K562 (cell line): ENCODE results near the gene SYT17. TPM values are rescaled to one million over a fixed set of nuclear protein-coding genes. Genes with fewer than 3 reads are reported as not detected.

Experiments
- ATAC-seq: fragments of 200-7000 bp; cut with Tn5 transposase; 3 replicates; pipeline ENCODE4 v1.9.1; 2020; ENCODE audit warnings: moderate library complexity
- BruUV-seq: library from RNA; stranded (reverse); fragments of 400-500 nt; replicated peaks from 2 replicates; lab custom pipeline; 2021; lab: Mats Ljungman, UMichigan
- CTCF ChIA-PET: fragments of 300-600 bp; formaldehyde crosslinking; extraction: SDS; loops from one replicate; lab custom pipeline; 2021; ENCODE audit warnings: low intra/inter-chr PET ratio; lab: Yijun Ruan, JAX
- POLR2A ChIA-PET: fragments of 300-600, 350-650 bp; sonication (Branson Sonifier 250); formaldehyde crosslinking; extraction: SDS; loops from one replicate; lab custom pipeline; 2021; ENCODE audit warnings: antibody characterized with exemption, inconsistent platforms; lab: Yijun Ruan, JAX
- DNase-seq, 4 experiments: peaks; one replicate each; pipeline versions ENCODE4 v3.0.0 to v3.0.0-alpha.2; 2011 to 2018; ENCODE audit warnings: low spot score in 3 of 4, mixed read lengths in 3 of 4; ENCODE audit errors: extremely low read depth in 1 of 4
- FAIRE-seq: peaks from 2 replicates; lab custom pipeline; 2011; peaks lifted over from hg19 to GRCh38; lab: Jason Lieb, UNC
- H2AFZ ChIP-seq: 2 replicates; pipeline ENCODE4 v1.6.0; 2011; ENCODE audit warnings: low read depth, low read length, control low read depth, inconsistent platforms
- H3K27ac ChIP-seq: fragments of 200-600 bp; 3 replicates; pipeline ENCODE4 v1.8.0; 2011; ENCODE audit warnings: low read depth, mild to moderate bottlenecking, control low read depth, inconsistent platforms, low read length, moderate library complexity, mixed read lengths; ENCODE audit errors: extremely low read depth
- H3K27me3 ChIP-seq, 2 experiments: fragments of 300-600 bp in 1 of 2; 2 replicates in 1 of 2; 3 replicates in 1 of 2; pipeline versions ENCODE4 v1.6.0 to v1.8.0; 2011; ENCODE audit warnings: inconsistent platforms in 2 of 2, low read length in 2 of 2, mild to moderate bottlenecking in 1 of 2, mixed read lengths in 1 of 2, moderate library complexity in 1 of 2; ENCODE audit not compliant: control insufficient read depth in 2 of 2, insufficient read depth in 2 of 2
- H3K36me3 ChIP-seq: fragments of 300-600 bp; 3 replicates; pipeline ENCODE4 v1.8.0; 2011; ENCODE audit warnings: mild to moderate bottlenecking, low read length, inconsistent platforms; ENCODE audit not compliant: control insufficient read depth, insufficient read depth
- H3K4me1 ChIP-seq, 2 experiments: fragments of 200-600 bp in 1 of 2; replicated peaks in 1 of 2; 2 replicates in 1 of 2; 3 replicates in 1 of 2; pipeline versions ENCODE4 v1.5.1 to v1.8.0; 2011; ENCODE audit warnings: inconsistent platforms in 2 of 2, low read length in 2 of 2, mild to moderate bottlenecking in 1 of 2, mixed read lengths in 1 of 2, moderate library complexity in 1 of 2; ENCODE audit not compliant: control insufficient read depth in 2 of 2, insufficient read depth in 2 of 2
- H3K4me2 ChIP-seq: 2 replicates; pipeline ENCODE4 v1.6.1; 2011; ENCODE audit warnings: low read length, control low read depth, inconsistent platforms, mixed read lengths; ENCODE audit not compliant: insufficient read depth
- H3K4me3 ChIP-seq: fragments of 200-600 bp; sonication (generic), shearing (Covaris generic); 2 replicates; pipeline ENCODE4 v1.5.1; 2016; ENCODE audit warnings: control low read depth, inconsistent platforms
- H3K79me2 ChIP-seq: fragments of 200-600 bp; 3 replicates; pipeline ENCODE4 v1.8.0; 2011; ENCODE audit warnings: low read length, inconsistent platforms; ENCODE audit not compliant: control insufficient read depth, insufficient read depth
- H3K9ac ChIP-seq, 2 experiments: 2 replicates each; pipeline versions ENCODE4 v1.6.0 to v1.6.1; 2011; ENCODE audit warnings: low read depth in 2 of 2, low read length in 2 of 2, control low read depth in 1 of 2, inconsistent platforms in 1 of 2, mild to moderate bottlenecking in 1 of 2, mixed read lengths in 1 of 2; ENCODE audit not compliant: insufficient read depth in 1 of 2
- H3K9me1 ChIP-seq: one replicate; pipeline ENCODE4 v1.6.0; 2011; ENCODE audit warnings: inconsistent platforms, mild to moderate bottlenecking, low read length, moderate library complexity; ENCODE audit not compliant: control insufficient read depth, insufficient read depth
- H3K9me3 ChIP-seq: replicated peaks from 2 replicates; pipeline ENCODE4 v1.5.1; 2011; ENCODE audit warnings: low read depth, low read length, inconsistent platforms; ENCODE audit not compliant: control insufficient read depth, insufficient read depth
- H4K20me1 ChIP-seq: replicated peaks from 2 replicates; pipeline ENCODE4 v1.6.1; 2011; ENCODE audit warnings: low read length, inconsistent platforms, mixed read lengths; ENCODE audit not compliant: control insufficient read depth, insufficient read depth
- HEY1 ChIP-seq: fragments of 250-450 bp; sonication (Bioruptor Pico); IDR thresholded peaks from 2 replicates; pipeline ENCODE4 v1.5.0; 2020; ENCODE audit warnings: mild to moderate bottlenecking, moderate library complexity, borderline replicate concordance
- ZMIZ1 ChIP-seq, 2 experiments: fragments of 150-350 bp in 1 of 2; IDR thresholded peaks; 2 replicates each; pipeline ENCODE4 v1.6.1; 2012 to 2016; ENCODE audit warnings: low read depth in 2 of 2, low read length in 2 of 2, mild to moderate bottlenecking in 1 of 2, moderate library complexity in 1 of 2
- ZNF408 ChIP-seq: fragments of 250-450 bp; sonication (Bioruptor Pico); IDR thresholded peaks from 2 replicates; pipeline ENCODE4 v1.4.0; 2020; ENCODE audit warnings: low read depth, mild to moderate bottlenecking, moderate library complexity
- WGBS: fragments of 100-300 bp; shearing (Covaris generic); methylation state at CpG from one replicate; pipeline ENCODE4 v1.1.6; 2016; ENCODE audit warnings: low coverage, mixed read lengths; ENCODE audit not compliant: insufficient coverage; ENCODE audit errors: missing lambda C conversion rate; 5-methylcytosine and 5-hydroxymethylcytosine counted together
- in situ Hi-C: fragments of 300-500 bp; cut with MboI; formaldehyde crosslinking; loops from 4 replicates; pipeline ENCODE4 v1.15.0; 2018; ENCODE audit warnings: inconsistent platforms, mixed read lengths
- intact Hi-C: fragments of 100-400 bp; cut with micrococcal nuclease; formaldehyde crosslinking; loops from 2 replicates; pipeline ENCODE4 v1.14.2; 2022
- polyA plus RNA-seq, 8 experiments: library from polyadenylated mRNA; depleted of rRNA in 4 of 8; stranded (reverse) in 5 of 8; unstranded in 3 of 8; fragments of >200 nt; fragmentation: Nextera tagmentation in 2 of 8; fragmentation: Illumina TruSeq in 1 of 8; extraction: Ambion mirVana in 2 of 8; extraction: Trizol in 1 of 8; gene quantifications; 2 replicates each; pipeline versions ENCODE4 v1.2.1 to v1.2.3, GENCODE V29; 2011 to 2014; ENCODE audit warnings: inconsistent platforms in 1 of 8, missing spikeins in 1 of 8
- total RNA-seq, 7 experiments: library from RNA; depleted of rRNA in 6 of 7; stranded (reverse); fragments of >200 nt in 6 of 7; fragmentation: Illumina TruSeq in 2 of 7; extraction: Trizol in 2 of 7; gene quantifications; 2 replicates each; pipeline versions ENCODE4 v1.2.1 to v1.2.3, GENCODE V29; 2011 to 2021; ENCODE audit warnings: low replicate concordance in 1 of 7

The SYT17 gene
- total and polyA plus RNA-seq, 9 of the 15 experiments (the other 6 are each of a cell fraction or from before 2014, with no cell fraction given), result not detected

- H3K9ac ChIP-seq, result no peak overlapping the region
- ATAC-seq (no peak), FAIRE-seq (no peak), DNase-seq (no peak)
- no peaks in the 10 kb centered on the region for H3K4me1 ChIP-seq
- H3K9me1 ChIP-seq, result no peaks in the 10 kb centered on the region
- in situ Hi-C loops, result no loop called here
- no peak overlapping the region for H3K4me2 ChIP-seq
- ChIA-PET CTCF (no interaction called here), POLR2A (interaction anchor here (0.6 kb wide), 1 partner anchor 224 kb away, joined by 3 read pairs; the partner anchor contains the start of gene COQ7)
- no TSS peak for BruUV-seq
- H3K27me3 ChIP-seq, result peaks cover 0 to 8% of the 10 kb centered on the region in 2 experiments; a peak in 4 of 5 replicates
- no peaks in the 10 kb centered on the region for H3K79me2 ChIP-seq
- no peak overlapping the region for H3K4me3 ChIP-seq
- 0 out of 2 replicates have a peak, but pooled peaks cover 3% of the 10 kb centered on the region for H4K20me1 ChIP-seq
- intact Hi-C loops, result no loop called here
- 0% methylated on average over 2 of the region's 2 CpGs for WGBS
- no peaks in the 10 kb centered on the region for H3K9me3 ChIP-seq
- no peaks in the 10 kb centered on the region for H3K36me3 ChIP-seq
- no peak overlapping the region for H2AFZ ChIP-seq
- no peak overlapping the region for H3K27ac ChIP-seq
- no peak for TF ChIP-seq ZMIZ1 (IDR thresholded peaks at IDR 0.05; ENCODE audit: low read depth in 2 of 2, low read length in 2 of 2)
- no peak for TF ChIP-seq HEY1 (CRISPR knock-in tag)
- no peak for TF ChIP-seq ZNF408 (CRISPR knock-in tag)
Observed at GRCh38 chr16:19290860-19291259, 122.8 kb downstream of the SYT17 start.
